A172 (cell line): ENCODE results near the gene HCFC1. TPM values are rescaled to one million over a fixed set of nuclear protein-coding genes. Genes with fewer than 3 reads are reported as not detected.

Experiments used
- DNase-seq: peaks from one replicate; pipeline ENCODE4 v3.0.0-alpha.2; 2015; ENCODE audit warnings: low spot score
- total RNA-seq: library from RNA; depleted of rRNA; stranded (reverse); fragments of >200 nt; shearing (Covaris generic); gene quantifications from 2 replicates; pipeline ENCODE4 v1.2.3, GENCODE V29; 2014

Gene HCFC1
- total RNA-seq, 1 experiment from 2014 or later = 40.8 TPM

- no peak for DNase-seq
Measured at GRCh38 chrX:153958605-153959004, 13.0 kb downstream of the HCFC1 start.

DNA sequence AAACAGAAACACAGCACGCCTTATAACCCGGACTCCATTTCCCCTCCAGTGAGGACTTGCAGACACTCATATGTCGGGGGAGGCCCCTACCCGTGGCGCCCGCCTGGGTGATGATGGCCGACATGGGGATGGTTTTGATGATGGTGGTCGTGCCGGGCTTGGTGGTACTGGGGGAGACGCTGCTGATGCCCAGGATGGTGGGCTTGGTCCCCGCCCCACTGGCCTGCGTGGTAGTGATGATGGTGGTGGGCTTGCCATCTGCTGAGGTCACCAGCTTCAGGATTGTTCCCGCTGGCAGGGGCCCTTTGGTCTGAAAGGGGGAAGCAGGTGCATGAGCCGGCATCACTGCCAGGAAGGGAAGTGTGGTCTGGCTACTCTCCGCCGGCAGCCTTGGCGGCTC is 14.4 kb downstream of the HCFC1 start:
- DNase-seq = no peak

- DNase-seq = no peak
Measured at GRCh38 chrX:153956044-153956907, 15.3 kb downstream of the HCFC1 start.

DNA sequence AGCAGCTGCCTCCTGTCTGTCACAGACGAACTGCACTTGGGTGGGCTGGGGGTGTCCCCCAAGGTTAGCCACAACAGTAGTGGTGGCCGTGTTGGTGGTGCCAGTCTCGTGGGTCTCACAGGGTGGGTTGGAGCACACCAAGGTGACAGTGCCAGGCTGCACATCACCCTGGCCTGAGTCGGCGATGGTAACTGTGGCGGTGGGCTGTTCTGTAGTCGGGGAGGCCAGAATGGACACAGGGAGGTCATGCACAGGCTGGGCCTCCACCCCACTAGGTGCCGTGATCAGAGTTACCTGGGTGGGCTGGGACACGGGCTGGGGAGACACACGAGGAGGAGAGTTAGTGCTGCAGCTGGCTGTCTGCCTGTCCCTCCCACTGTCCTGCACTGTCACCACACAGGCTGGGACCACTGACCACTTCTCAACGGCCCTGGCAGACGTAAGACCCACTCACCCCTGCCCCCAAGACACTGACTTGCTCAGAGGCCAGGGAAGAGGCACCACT is 16.3 kb downstream of the HCFC1 start:
- no peak for DNase-seq

- DNase-seq = no peak
Measured at GRCh38 chrX:153954558-153955227, 16.9 kb downstream of the HCFC1 start.

GRCh38 chrX:153953892-153954557 is 17.6 kb downstream of the HCFC1 start:
- DNase-seq = no peak

- peak; percentile 55 for DNase-seq
Measured at GRCh38 chrX:153953342-153953830, 18.2 kb downstream of the HCFC1 start.

- DNase-seq = no peak
Measured at GRCh38 chrX:153952373-153953026, 19.1 kb downstream of the HCFC1 start.

DNA sequence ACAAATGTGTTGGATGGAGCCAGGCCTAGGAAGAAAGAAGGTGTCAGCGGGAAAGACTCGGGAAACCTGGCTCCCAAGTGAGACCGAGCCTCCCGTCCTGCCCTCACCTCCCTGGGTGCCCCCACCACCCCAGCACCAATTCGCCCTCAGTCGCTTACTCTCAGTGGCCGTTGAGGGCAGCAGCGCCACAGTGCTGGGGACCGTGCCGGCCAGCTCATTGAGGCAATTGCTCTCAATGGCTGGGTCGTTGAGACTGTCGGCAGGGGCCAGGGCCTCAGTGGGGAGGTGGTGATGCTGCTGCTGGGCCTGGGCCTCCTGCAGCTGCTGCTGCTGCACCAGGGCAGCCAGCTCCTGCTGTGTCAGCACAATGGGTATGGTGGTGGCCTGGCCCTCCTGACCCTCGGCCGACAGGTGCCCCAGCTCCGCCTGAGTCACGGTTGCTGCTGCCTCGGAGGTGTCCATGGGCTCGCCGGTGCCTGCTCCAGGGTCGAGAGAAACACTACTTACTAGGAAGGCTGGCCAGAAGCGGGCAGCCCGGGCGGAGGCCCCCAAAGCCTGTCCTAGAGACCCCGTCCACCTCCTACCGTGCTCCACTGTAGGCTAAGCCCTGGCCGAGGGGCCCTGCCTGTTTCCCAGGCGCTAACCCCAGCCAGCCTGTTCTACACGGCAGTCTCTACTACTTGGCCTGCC is 19.8 kb downstream of the HCFC1 start:
- DNase-seq = no peak

DNA sequence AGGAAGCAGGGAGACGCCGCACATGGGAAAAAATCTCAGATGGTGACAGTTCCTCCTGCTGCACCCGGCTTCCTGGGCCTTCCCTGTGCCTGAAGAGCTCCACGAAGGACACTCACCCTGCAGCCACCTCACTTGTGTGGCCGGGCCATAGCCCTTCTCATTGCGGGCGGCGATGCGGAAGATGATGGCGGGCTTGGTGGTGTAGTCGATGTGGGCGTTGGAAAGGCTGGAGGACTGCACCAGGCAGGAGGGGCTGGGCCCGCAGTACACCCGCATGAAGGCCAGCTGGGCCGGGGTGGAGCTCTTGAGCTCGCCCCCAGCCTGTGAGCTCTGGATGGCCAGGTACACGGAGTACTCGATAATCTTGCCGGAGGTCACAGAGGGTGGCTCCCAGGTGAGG is 21.5 kb downstream of the HCFC1 start:
- DNase-seq = no peak

DNA sequence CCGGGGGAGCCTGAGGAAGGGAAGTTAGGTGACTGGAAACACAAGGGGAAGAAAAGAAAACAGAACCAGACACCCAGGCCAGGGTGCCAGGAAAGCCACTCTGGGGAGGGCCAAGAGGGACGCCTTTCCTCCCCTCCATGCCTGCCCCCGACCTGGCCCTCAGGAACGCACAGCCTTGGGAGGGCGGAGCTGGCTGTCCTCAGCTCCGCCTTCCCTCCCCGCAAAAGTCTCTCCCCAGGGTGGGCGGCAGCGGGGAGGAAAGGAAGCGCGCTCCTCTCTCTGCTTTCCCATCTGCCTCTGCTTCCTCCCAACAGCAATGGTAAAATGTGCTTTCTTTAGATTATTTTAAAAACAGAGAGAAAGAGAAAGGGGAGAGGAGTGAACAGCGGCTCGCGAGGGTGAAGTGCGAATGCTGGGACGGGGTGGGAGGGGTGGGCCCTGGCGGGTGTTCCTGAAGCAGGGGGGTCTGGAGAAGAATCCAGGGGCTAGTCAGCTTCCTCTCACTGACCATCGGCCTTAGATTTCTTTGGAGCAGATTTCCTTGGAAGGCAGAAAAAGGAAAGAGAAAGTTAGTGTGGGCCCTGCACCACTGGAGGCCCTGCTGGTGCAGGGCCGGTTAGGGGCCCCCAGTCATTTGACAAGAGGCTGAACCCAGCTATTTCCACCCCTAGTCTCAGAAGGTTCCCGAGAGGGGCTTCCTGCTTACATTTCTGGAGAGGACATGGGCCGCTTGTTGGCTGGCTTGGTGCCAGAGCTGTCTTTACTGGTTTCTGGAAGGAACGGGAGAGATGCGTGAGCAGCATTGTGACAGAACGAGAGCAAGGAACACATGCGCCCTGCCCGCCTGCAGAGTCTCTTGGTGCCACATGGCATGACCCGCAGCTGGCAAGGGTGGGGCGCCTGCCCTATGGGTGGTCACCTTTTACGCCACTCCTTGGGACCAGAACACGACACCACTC is 22.5 kb downstream of the HCFC1 start:
- DNase-seq = no peak

DNA sequence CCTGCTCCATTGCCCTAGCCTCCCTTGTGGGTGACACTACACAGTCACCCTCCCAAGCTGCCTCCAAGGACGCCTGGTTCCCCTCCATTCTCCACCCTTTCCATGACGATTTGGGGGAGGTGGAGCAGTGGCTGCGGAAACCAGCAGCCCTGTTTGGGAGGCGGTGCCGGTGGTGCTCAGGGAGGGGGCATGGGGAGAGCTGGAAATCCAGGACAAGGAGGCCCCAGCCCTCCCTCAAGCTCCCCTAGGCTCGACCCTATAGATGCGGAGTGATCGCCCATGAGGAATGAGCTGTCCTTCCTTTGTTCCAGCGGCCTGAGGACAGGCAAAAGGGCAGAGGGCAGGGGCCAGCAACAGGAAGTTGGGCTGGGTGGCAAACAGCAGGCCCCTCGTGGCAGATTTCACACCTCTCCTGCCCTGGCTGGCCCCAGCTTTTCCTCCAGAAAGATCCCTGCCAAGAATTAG is 23.6 kb downstream of the HCFC1 start:
- DNase-seq = no peak

- peak; percentile 86 for DNase-seq
Measured at GRCh38 chrX:153947009-153947769, 24.4 kb downstream of the HCFC1 start.

GRCh38 chrX:153945956-153946943 is 25.4 kb downstream of the HCFC1 start:
- no peak for DNase-seq

DNA sequence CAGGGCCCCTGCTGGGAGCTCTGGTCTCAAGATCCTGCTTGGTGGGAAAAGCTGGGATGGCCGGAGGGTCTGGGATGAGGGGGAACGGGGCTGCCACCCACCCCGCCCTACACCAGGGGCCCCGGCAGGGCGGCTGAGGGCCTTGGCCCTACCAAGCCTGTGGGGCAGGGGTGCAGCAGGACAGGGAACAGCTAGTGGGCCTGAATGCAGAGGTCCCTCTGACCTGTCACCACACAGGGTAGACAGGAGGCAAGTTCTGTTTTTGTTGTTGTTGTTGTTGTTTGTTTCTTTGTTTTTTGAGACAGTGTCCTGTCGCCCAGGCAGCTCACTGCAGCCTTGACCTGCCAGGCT is 26.8 kb downstream of the HCFC1 start:
- no peak for DNase-seq

DNA sequence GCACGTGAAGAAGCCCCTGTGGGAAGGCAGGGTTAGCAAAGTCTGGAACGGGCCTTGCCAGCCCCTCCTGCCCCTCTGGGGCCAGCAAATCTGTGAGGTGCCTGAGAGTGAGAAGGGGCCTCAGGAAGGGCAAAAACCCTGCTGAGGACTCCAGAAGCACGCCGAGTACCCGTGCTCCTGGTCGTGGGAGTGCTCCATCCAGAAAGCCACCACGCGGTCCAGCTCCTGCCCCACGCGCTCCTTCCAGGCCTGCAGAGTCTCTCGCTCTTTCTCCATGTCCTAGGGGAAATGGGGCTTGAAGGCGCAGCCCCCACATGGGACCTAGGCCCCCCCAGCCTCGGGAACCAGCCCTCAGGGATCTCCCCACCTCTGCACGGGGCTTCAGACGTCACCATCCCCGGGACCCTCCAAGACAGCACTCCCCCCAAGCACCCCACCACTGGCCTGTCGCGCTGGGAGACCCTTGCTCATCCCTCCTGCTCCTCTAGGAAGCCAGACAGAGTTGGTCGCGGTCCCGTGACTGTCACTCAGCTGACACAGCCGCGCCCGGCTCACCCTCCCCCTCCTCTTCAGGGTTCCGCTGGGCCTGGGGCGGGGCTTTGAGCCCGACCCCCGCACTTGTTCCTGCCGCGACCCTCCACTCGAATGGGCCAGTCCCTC is 27.3 kb downstream of the HCFC1 start, which contains the start of gene RENBP:
Gene RENBP (minus strand): TSS at position 504 of the 660 bp plus-strand sequence. CDS start 33 bp downstream, at position 471.
- no peak for DNase-seq
